OCI-LY7 (cell line): ENCODE measurements around the gene CALM1. TPM values are rescaled to one million over a fixed set of nuclear protein-coding genes. Genes with fewer than 3 reads are reported as not detected.

ENCODE experiments used
- BruUV-seq: library from RNA; stranded (reverse); fragments of 400-500 nt; replicated peaks from 2 replicates; lab custom pipeline; 2021; lab: Mats Ljungman, UMichigan
- CTCF ChIA-PET: fragments of 300-600 bp; sonication (Branson Sonifier 250); formaldehyde crosslinking; loops from one replicate; lab custom pipeline; 2022; ENCODE audit warnings: antibody characterized with exemption; ENCODE audit not compliant: unreplicated experiment; lab: Charles Lee
- POLR2A ChIA-PET: fragments of 300-600 bp; sonication (Branson Sonifier 250); formaldehyde crosslinking; loops from one replicate; lab custom pipeline; 2022; ENCODE audit warnings: antibody characterized with exemption; lab: Charles Lee
- DNase-seq: peaks from one replicate; pipeline ENCODE4 v3.0.0-alpha.2; 2015; ENCODE audit warnings: low spot score
- H2AFZ ChIP-seq: fragments of 200-600 bp; sonication (generic), shearing (Covaris generic); 2 replicates; pipeline ENCODE4 v1.6.1; 2014; ENCODE audit warnings: mild to moderate bottlenecking, antibody characterized with exemption, low read length, moderate library complexity
- H3K27ac ChIP-seq: fragments of 200-600 bp; sonication (generic); 2 replicates; pipeline ENCODE4 v1.5.1; 2014; ENCODE audit warnings: mixed run types, low read depth, mild to moderate bottlenecking, moderate library complexity, low read length, inconsistent platforms; ENCODE audit not compliant: poor library complexity, severe bottlenecking
- H3K36me3 ChIP-seq: fragments of 200-600 bp; sonication (generic); 2 replicates; pipeline ENCODE4 v1.6.1; 2014; ENCODE audit warnings: mild to moderate bottlenecking, antibody characterized with exemption, low read length, moderate library complexity, mixed read lengths; ENCODE audit not compliant: insufficient read depth
- H3K4me1 ChIP-seq: fragments of 200-600 bp; sonication (generic); 2 replicates; pipeline ENCODE4 v1.5.1; 2014; ENCODE audit warnings: mild to moderate bottlenecking, low read length; ENCODE audit not compliant: insufficient read depth, poor library complexity, severe bottlenecking
- H3K4me2 ChIP-seq: fragments of 200-600 bp; sonication (generic); 2 replicates; pipeline ENCODE4 v1.6.1; 2014; ENCODE audit warnings: mild to moderate bottlenecking, low read length
- H3K4me3 ChIP-seq: fragments of 200-600 bp; sonication (generic); 2 replicates; pipeline ENCODE4 v1.5.1; 2014; ENCODE audit warnings: mild to moderate bottlenecking, low read depth, low read length; ENCODE audit not compliant: poor library complexity, severe bottlenecking
- H3K79me2 ChIP-seq: fragments of 200-600 bp; sonication (generic); 2 replicates; pipeline ENCODE4 v1.6.1; 2016; ENCODE audit warnings: low read depth, mild to moderate bottlenecking, low read length, moderate library complexity, mixed read lengths; ENCODE audit not compliant: insufficient read depth
- H3K9me2 ChIP-seq: fragments of 200-600 bp; sonication (generic); 2 replicates; pipeline ENCODE4 v1.6.1; 2016; ENCODE audit warnings: mild to moderate bottlenecking, low read length, mixed read lengths; ENCODE audit not compliant: insufficient read depth
- H3K9me3 ChIP-seq: fragments of 200-600 bp; sonication (generic); 2 replicates; pipeline ENCODE4 v1.6.1; 2014; ENCODE audit warnings: mild to moderate bottlenecking, mixed run types, low read length, mixed read lengths
- H4K20me1 ChIP-seq: fragments of 200-600 bp; sonication (generic); 2 replicates; pipeline ENCODE4 v1.6.1; 2014; ENCODE audit warnings: mild to moderate bottlenecking, antibody characterized with exemption, low read length, moderate library complexity, mixed read lengths; ENCODE audit not compliant: insufficient read depth
- EZH2phosphoT487 ChIP-seq: fragments of 200-600 bp; sonication (generic); IDR thresholded peaks from 2 replicates; pipeline ENCODE4 v1.6.1; 2018; ENCODE audit warnings: low read depth, borderline replicate concordance, mild to moderate bottlenecking, mixed run types, antibody characterized with exemption, low read length, moderate library complexity, mixed read lengths
- intact Hi-C: fragments of 100-400 bp; cut with micrococcal nuclease; formaldehyde crosslinking; loops from one replicate; pipeline ENCODE4 v1.10.0; 2022; ENCODE audit not compliant: unreplicated experiment
- total RNA-seq, 2 experiments: library from RNA; depleted of rRNA in 1 of 2; stranded (reverse); fragments of >200 nt in 1 of 2; shearing (Covaris generic) in 1 of 2; gene quantifications; 2 replicates each; pipeline ENCODE4 v1.2.3, GENCODE V29; 2014 to 2022
- TF ChIP-seq, protein P1 (sequence below): fragments of 200-600 bp; sonication (generic); conservative IDR thresholded peaks from 2 replicates; pipeline ENCODE4 v1.5.1; 2014; ENCODE audit warnings: mild to moderate bottlenecking, antibody characterized with exemption, low read length, moderate library complexity, mixed read lengths

The CALM1 gene
- total RNA-seq, 2 experiments from 2014 or later: 282 to 311 TPM

DNA sequence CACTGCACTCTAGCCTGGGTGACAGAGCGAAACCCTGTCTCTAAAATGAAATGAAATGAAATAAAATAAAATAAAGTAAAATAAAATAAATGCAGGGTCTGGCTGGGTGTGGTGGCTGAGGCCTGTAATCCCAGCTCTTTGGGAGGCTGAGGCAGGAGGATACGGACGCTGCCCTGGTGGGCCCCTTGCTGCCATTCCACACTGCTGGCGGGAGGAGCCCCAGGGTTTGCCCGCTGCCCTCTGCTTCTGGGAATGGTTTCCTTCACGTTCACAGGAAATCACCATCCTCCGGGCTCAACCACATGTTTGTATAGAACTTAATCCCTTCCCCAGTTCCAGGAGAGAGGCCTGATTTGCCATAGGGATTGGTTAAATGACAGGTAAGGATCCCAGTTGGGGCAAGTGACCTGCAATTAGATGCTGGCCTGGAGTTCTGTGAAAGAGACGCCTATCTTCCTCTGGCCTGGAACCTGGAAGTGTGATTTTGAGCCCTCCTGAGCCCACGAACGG, 29.3 kb downstream of the CALM1 start:
- no peak overlapping the region for H2AFZ ChIP-seq
- no peak overlapping the region for H3K4me3 ChIP-seq
- ChIA-PET CTCF (no interaction called here), POLR2A (interaction anchor here (0.9 kb wide), 1 partner anchor 13 kb away, joined by 3 read pairs; no protein-coding TSS in a partner anchor)
- H3K36me3 ChIP-seq: no peaks in the 10 kb centered on the region
- DNase-seq: no peak
- intact Hi-C loops: no loop called here
- no peaks in the 10 kb centered on the region for H3K4me1 ChIP-seq
- no TSS peak for BruUV-seq
- no peaks in the 10 kb centered on the region for H3K9me2 ChIP-seq
- TF ChIP-seq, protein P1, sequence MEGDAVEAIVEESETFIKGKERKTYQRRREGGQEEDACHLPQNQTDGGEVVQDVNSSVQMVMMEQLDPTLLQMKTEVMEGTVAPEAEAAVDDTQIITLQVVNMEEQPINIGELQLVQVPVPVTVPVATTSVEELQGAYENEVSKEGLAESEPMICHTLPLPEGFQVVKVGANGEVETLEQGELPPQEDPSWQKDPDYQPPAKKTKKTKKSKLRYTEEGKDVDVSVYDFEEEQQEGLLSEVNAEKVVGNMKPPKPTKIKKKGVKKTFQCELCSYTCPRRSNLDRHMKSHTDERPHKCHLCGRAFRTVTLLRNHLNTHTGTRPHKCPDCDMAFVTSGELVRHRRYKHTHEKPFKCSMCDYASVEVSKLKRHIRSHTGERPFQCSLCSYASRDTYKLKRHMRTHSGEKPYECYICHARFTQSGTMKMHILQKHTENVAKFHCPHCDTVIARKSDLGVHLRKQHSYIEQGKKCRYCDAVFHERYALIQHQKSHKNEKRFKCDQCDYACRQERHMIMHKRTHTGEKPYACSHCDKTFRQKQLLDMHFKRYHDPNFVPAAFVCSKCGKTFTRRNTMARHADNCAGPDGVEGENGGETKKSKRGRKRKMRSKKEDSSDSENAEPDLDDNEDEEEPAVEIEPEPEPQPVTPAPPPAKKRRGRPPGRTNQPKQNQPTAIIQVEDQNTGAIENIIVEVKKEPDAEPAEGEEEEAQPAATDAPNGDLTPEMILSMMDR: no peak
- TF ChIP-seq EZH2phosphoT487: no peak
- no peaks in the 10 kb centered on the region for H4K20me1 ChIP-seq
- H3K79me2 ChIP-seq: no peaks in the 10 kb centered on the region
- H3K9me3 ChIP-seq: no peaks in the 10 kb centered on the region
- H3K27ac ChIP-seq: no peak overlapping the region
- H3K4me2 ChIP-seq: no peak overlapping the region

DNA sequence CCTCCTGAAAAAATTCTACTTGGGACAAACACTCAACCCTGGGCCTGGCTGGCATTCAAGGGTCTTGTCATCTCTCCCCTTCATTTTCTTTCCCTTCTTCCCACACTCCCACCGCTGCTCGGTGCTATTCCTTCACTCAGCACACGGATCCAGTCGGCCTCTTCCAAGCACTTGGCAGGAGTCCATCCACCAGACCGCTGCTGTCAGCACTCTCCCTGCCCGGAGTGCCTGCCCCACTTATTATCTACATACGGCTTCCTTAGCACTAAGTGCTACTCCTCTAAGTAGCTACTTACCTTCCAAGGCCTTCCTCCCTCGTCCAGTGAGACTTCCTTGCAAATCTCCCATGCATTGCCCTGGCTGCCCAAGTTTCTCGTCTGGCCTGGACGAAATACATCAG, 29.8 kb downstream of the CALM1 start:
- H4K20me1 ChIP-seq: no peaks in the 10 kb centered on the region
- H3K4me2 ChIP-seq: no peak overlapping the region
- H3K79me2 ChIP-seq: no peaks in the 10 kb centered on the region
- H2AFZ ChIP-seq: no peak overlapping the region
- TF ChIP-seq EZH2phosphoT487: no peak
- TF ChIP-seq, protein P1: no peak
- H3K36me3 ChIP-seq: no peaks in the 10 kb centered on the region
- H3K4me1 ChIP-seq: no peaks in the 10 kb centered on the region
- POLR2A ChIA-PET: interaction anchor here (0.5 kb wide), 1 partner anchor 222 kb away, joined by 6 read pairs; no protein-coding TSS in a partner anchor
- no peaks in the 10 kb centered on the region for H3K9me2 ChIP-seq
- no peaks in the 10 kb centered on the region for H3K9me3 ChIP-seq
- BruUV-seq: no TSS peak
- intact Hi-C loops: no loop called here
- no peak overlapping the region for H3K4me3 ChIP-seq
- DNase-seq: no peak
- CTCF ChIA-PET: no interaction called here
- no peak overlapping the region for H3K27ac ChIP-seq

DNA sequence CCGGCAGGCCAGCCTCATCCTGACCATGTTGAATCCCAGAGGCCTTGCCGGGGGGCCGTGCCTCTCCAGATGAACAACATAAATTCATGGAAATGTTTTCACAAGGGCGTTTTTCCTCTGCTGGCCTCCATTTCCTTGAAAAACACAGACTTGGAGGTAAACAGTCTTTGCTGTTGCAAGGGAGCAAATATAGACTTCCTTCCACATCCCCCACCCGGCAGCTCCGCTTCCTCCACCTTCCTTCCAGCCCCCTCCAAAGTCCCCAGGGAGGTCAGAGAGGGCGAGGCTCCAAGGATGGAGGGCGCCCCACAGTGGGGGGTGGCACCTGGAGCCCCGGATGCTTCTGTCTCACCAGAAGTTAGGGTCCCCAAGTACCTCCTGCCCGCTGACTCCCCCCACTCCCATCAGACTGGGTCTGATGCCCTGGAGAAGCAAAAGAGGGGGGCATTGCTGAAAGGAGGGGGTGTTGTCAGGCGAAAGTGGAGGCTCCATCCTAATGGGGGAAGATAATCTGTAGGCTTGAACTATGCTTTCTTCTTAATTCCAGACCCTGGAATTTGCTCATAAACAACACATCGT, 31.1 kb downstream of the CALM1 start:
- no peak for DNase-seq
- no peak overlapping the region for H2AFZ ChIP-seq
- H3K36me3 ChIP-seq: no peaks in the 10 kb centered on the region
- H3K27ac ChIP-seq: no peak overlapping the region
- BruUV-seq: no TSS peak
- H3K4me2 ChIP-seq: no peak overlapping the region
- intact Hi-C loops: no loop called here
- no peaks in the 10 kb centered on the region for H3K9me2 ChIP-seq
- H3K9me3 ChIP-seq: no peaks in the 10 kb centered on the region
- ChIA-PET POLR2A (no interaction called here), CTCF (no interaction called here)
- H3K4me1 ChIP-seq: no peaks in the 10 kb centered on the region
- TF ChIP-seq, protein P1: no peak
- TF ChIP-seq EZH2phosphoT487: no peak
- no peaks in the 10 kb centered on the region for H4K20me1 ChIP-seq
- H3K4me3 ChIP-seq: no peak overlapping the region
- no peaks in the 10 kb centered on the region for H3K79me2 ChIP-seq
